HG03565 (cell line): Measurements from ENCODE around the gene ABCB8.
A peak's percentile ranks its signal among the peaks of the same experiment; 100 is the strongest.

Experiments used
- ATAC-seq: cut with Tn5 transposase; IDR thresholded peaks from one replicate; pipeline ENCODE4 v1.9.1; 2021; ENCODE audit warnings: mild to moderate bottlenecking, moderate library complexity; ENCODE audit not compliant: unreplicated experiment

The ABCB8 gene

GRCh38 chr7:151056666-151057505 is 28.6 kb downstream of the ABCB8 start:
- no peak for ATAC-seq

- peak; percentile 0 for ATAC-seq
Observed at GRCh38 chr7:151057506-151057988, 29.3 kb downstream of the ABCB8 start, which contains the start of gene CDK5. Gene CDK5 (minus strand): TSS chr7:151057897. CDS start chr7:151057848, 49 bp downstream.

- peak; percentile 82 for ATAC-seq
Observed at GRCh38 chr7:151057989-151058780, 29.9 kb downstream of the ABCB8 start.

GRCh38 chr7:151058781-151059366 is 30.6 kb downstream of the ABCB8 start:
- no peak for ATAC-seq

GRCh38 chr7:151059367-151060112 is 31.3 kb downstream of the ABCB8 start, which contains the start of gene SLC4A2:
Gene SLC4A2 (plus strand): TSS chr7:151059589. CDS start chr7:151061988, 2,399 bp downstream.
- ATAC-seq = no peak

GRCh38 chr7:151060113-151060415 is 31.8 kb downstream of the ABCB8 start:
- no peak for ATAC-seq

GRCh38 chr7:151060416-151061212 is 32.4 kb downstream of the ABCB8 start:
- no peak for ATAC-seq

- no peak for ATAC-seq
Observed at GRCh38 chr7:151061213-151062110, 33.2 kb downstream of the ABCB8 start.

- no peak for ATAC-seq
Observed at GRCh38 chr7:151062111-151062398, 33.8 kb downstream of the ABCB8 start.

GRCh38 chr7:151062399-151063211 is 34.4 kb downstream of the ABCB8 start:
- no peak for ATAC-seq

GRCh38 chr7:151063212-151063561 is 34.9 kb downstream of the ABCB8 start:
- no peak for ATAC-seq

GRCh38 chr7:151064454-151064853 is 36.2 kb downstream of the ABCB8 start:
- no peak for ATAC-seq

GRCh38 chr7:151064993-151065392 is 36.7 kb downstream of the ABCB8 start:
- no peak for ATAC-seq

- ATAC-seq = no peak
Observed at GRCh38 chr7:151065516-151065915, 37.3 kb downstream of the ABCB8 start.

- no peak for ATAC-seq
Observed at GRCh38 chr7:151066273-151066974, 38.2 kb downstream of the ABCB8 start.

- ATAC-seq = no peak
Observed at GRCh38 chr7:151068069-151068773, 40.0 kb downstream of the ABCB8 start.
